ENCODE measurements around the gene RBM15B. TPM values are rescaled to one million over a fixed set of nuclear protein-coding genes. Genes with fewer than 3 reads are reported as not detected.
"Not testable (repeated sequence)": the region's sequence is repeated elsewhere in the genome, so short reads cannot be mapped to it uniquely, and the experiment has no call there.

The RBM15B gene
- polyA plus RNA-seq, 10 donors = 17.7 to 27.7 (median 21.2) TPM

- no peak for DNase-seq
Observed at GRCh38 chr3:51374456-51374855, 16.6 kb upstream of the RBM15B start.

GRCh38 chr3:51375136-51375535 is 15.9 kb upstream of the RBM15B start:
- no peak for DNase-seq

GRCh38 chr3:51375571-51375970 is 15.5 kb upstream of the RBM15B start:
- DNase-seq = no peak

GRCh38 chr3:51378065-51378464 is 13.0 kb upstream of the RBM15B start:
- no peak for DNase-seq

- no peak for DNase-seq
Observed at GRCh38 chr3:51378726-51379125, 12.4 kb upstream of the RBM15B start.

DNA sequence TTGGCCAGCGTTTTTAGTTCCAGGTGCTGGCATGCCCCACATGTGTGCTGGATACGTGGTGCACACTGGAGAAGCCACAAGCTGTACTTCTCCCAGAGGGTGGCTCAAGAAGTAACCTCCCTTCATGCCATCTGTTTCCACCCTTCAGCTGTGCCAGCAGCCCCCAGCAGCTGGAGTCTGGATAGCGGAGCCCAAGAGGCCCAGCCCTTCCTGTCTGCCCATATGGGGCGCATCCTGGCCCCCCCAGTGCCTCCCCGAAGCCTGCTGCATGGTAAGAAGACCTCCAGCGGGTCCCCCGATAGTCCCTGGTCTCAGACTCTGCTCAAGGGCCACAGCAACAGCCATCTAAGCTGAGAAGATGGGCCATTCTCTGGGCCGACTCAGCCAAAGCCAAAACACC is 11.8 kb upstream of the RBM15B start:
- DNase-seq = peak in 1 of 3 donors; percentile 32

GRCh38 chr3:51379746-51380455 is 11.2 kb upstream of the RBM15B start:
- DNase-seq = no peak

DNA sequence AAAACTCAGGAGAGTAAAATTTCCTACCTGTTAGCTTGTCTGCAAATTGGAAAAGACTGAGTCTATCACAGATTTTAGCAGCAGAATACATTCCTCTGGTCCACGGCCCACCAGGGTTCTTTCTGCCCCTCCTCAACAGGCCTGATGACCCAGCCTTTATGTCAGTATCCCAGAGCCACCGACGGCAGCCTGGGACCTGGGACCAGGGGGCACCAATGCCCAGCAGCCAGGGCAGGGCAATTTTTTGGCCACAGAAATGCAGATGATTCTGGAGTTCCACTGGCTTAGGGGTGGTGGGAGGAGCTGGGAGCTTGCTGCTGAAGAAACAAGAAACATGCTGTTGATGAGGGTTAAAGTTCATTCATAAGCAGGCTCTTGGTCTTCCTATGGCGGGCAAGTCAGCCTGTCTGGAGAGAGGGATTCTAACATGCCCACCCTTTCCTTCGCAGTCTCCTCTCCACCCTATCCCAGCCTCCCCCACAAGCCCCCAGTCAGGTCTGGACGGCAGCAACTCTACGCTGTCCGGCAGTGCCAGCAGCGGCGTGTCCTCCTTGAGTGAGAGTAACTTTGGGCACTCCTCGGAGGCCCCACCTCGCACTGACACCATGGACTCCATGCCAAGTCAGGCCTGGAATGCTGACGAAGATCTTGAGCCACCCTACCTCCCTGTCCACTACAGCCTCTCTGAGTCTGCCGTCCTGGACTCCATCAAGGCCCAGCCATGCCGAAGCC is 10.3 kb upstream of the RBM15B start:
- no peak for DNase-seq

- no peak for DNase-seq
Observed at GRCh38 chr3:51381333-51381705, 9.8 kb upstream of the RBM15B start.

DNA sequence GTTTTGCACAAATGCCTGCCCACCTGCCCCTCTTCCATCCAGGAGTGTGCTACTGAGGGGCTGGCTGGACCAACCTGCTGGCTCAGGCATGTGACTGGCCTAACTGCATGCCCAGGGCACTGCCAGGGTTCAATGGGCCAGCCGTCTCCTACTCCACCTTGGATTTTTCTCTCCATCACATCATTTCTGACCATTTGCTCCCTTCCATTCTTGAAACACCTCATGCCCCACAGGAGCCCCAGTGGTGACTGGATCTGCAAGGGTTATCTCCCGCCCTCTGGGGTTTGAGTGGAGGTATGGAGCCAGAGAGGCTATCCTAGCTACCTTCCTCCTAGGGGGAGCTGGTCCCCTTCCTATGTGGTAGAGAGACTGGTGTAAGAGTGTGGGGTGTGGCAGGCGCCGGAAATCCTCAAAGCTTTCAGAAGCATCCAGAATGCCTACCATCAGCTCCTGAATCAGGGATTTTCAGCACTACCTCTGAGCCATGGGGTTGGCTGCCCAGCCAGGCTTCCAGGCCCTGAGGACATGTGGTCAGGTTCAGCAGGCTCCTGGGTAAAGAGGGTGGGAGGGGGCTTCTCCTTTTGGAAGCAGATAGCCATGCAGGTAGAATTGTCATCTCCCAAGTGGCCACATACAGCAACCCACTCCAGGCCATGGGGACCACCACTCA is 8.9 kb upstream of the RBM15B start:
- DNase-seq = no peak

GRCh38 chr3:51382947-51383578 is 8.0 kb upstream of the RBM15B start:
- DNase-seq = no peak

GRCh38 chr3:51384055-51384725 is 6.9 kb upstream of the RBM15B start:
- DNase-seq = no peak

GRCh38 chr3:51384726-51385473 is 6.2 kb upstream of the RBM15B start, which contains the start of gene MANF:
TSS of gene MANF (plus strand) at chr3:51385291. CDS start at chr3:51385343, 52 bp downstream.
- DNase-seq = peak; percentile 98 to 99 (median 98)

DNA sequence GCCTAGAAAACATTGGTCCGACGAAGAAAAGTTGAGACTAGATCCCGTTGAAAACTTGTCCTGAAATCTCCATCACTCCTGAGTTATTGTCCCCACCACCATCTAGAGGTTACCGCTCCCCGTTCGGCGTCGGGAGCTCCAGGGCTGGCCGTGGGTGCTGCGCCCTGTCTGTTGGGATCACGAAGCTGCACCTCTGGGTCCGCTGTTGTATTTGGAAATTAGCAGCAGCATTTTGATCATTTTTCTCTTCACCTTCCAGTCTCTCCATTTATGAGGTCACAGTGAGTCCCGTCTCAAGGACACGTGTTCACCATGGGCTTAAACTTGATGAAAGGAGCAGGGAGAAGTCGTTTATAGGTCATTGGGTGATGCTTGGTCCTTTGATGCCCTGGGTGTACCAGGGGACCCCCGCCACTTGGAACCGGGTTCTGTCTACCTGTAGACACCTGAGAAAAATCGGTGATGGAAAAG is 5.4 kb upstream of the RBM15B start:
- DNase-seq = no peak

- DNase-seq = no peak
Observed at GRCh38 chr3:51386159-51386851, 4.8 kb upstream of the RBM15B start.

GRCh38 chr3:51386852-51387229 is 4.2 kb upstream of the RBM15B start:
- DNase-seq = no peak

DNA sequence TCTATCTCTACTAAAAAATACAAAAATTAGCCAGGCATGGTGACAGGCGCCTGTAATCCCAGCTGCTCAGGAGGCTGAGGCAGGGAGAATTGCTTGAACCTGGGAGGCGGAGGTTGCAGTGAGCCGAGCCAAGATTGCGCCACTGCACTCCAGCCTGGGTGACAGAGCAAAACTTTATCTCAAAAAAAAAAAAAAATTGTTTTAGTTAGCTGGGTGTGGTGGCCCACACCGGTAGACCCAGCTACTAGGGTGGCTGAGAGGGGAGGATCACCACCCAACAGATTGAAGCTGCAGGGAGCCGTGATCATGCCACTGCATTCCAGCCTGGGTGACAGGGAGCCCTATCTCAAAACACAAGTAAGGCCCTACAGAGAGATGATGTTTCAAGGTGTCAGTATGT is 3.8 kb upstream of the RBM15B start:
- DNase-seq = not testable (repeated sequence)

GRCh38 chr3:51388286-51389029 is 2.6 kb upstream of the RBM15B start:
- DNase-seq = no peak

GRCh38 chr3:51389423-51390183 is 1.5 kb upstream of the RBM15B start:
- DNase-seq = peak in 1 of 3 donors; percentile 53

Measured in muscle of back (tissue), 11 donors.